ENCODE results near the gene PAQR8. TPM values are rescaled to one million over a fixed set of nuclear protein-coding genes. Genes with fewer than 3 reads are reported as not detected.

Gene PAQR8
- total RNA-seq, 4 donors from 2014 or later = 12.6 to 33.2 (median 22.3) TPM

DNA sequence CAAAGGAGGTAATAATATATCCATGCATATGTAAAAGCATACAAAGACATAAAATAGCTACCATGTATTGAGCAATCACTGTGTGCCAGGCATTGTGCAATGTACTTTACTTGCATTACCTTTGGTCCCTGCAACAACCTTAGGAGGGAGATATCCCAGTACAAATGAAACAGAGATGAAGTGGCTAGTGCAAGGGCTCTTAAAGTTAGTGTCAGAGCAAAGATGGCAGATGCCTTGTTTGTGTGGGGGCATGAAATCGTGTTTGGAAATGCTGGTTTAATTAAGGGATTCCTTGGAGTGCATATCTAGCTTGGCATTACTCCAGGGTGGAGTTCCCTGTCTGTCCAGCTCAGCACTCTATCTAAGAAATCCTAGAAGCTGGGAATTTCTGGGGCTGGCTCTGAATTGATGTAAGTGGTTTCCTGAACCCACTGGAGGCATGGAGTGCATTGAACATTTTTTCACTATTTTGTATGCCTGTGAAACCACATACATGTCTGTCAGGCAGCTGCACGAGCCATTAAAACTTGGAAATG lies 9.8 kb downstream of the PAQR8 start:
- Histone ChIP-seq H3K27me3 (no peaks in the 10 kb centered on the region), H3K36me3 (peaks cover 0 to 6% (median 0%) of the 10 kb centered on the region in 3 donors), H3K9me3 (no peaks in the 10 kb centered on the region), H3K4me3 (no peak overlapping the region), H3K4me1 (peaks cover 0 to 64% (median 21%) of the 10 kb centered on the region in 4 donors), H3K27ac (no peak overlapping the region)
- DNase-seq (ENCODE audit: low spot score in 2 of 2) = no peak
- 24 to 28% methylated on average over 2 of the region's 2 CpGs for WGBS, 2 donors
- TF ChIP-seq EP300 (IDR thresholded peaks at IDR 0.05) = no peak
- TF ChIP-seq, protein P1, sequence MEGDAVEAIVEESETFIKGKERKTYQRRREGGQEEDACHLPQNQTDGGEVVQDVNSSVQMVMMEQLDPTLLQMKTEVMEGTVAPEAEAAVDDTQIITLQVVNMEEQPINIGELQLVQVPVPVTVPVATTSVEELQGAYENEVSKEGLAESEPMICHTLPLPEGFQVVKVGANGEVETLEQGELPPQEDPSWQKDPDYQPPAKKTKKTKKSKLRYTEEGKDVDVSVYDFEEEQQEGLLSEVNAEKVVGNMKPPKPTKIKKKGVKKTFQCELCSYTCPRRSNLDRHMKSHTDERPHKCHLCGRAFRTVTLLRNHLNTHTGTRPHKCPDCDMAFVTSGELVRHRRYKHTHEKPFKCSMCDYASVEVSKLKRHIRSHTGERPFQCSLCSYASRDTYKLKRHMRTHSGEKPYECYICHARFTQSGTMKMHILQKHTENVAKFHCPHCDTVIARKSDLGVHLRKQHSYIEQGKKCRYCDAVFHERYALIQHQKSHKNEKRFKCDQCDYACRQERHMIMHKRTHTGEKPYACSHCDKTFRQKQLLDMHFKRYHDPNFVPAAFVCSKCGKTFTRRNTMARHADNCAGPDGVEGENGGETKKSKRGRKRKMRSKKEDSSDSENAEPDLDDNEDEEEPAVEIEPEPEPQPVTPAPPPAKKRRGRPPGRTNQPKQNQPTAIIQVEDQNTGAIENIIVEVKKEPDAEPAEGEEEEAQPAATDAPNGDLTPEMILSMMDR (IDR thresholded peaks at IDR 0.05) = no peak
- TF ChIP-seq POLR2A (IDR thresholded peaks at IDR 0.05) = no peak

DNA sequence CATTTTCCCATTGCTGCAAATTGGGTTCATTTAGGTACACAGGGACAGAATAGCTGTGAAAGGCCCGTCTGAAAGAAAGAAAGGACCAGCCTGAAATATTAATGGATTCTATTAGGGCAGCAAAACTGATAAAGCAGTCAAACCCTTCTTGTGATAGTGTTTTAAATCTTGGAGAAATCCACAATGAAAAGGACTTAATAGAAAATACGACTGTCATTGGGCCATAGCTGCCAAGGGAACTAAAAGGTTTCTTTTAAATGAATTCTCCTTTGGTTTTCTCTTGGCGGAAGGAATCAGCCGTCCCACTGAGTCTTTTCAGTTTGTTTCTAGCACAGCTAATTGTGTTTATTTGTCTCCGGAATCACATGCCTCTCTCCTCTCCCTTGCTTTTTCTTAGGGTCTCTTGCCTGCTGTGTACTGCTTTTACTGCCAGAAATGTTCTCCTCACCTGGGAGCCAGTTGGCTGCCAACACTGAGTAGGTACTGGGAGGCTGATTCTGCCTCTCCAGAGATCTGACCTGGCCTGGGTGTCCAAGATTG lies 11.3 kb downstream of the PAQR8 start:
- no peaks in the 10 kb centered on the region for H3K9me3 ChIP-seq
- H3K36me3 ChIP-seq = no peaks in the 10 kb centered on the region
- no peak for DNase-seq (ENCODE audit: low spot score in 2 of 2)
- H3K27ac ChIP-seq = peak overlapping the region in 2 of 4 donors; percentile 48 to 57
- H3K4me1 ChIP-seq = peaks cover 0 to 69% (median 35%) of the 10 kb centered on the region in 4 donors
- no peak overlapping the region for H3K4me3 ChIP-seq
- 75 to 79% methylated on average over 5 of the region's 5 CpGs for WGBS, 2 donors
- H3K27me3 ChIP-seq = no peaks in the 10 kb centered on the region
- TF ChIP-seq POLR2A (IDR thresholded peaks at IDR 0.05) (no peak), EP300 (IDR thresholded peaks at IDR 0.05) (no peak)
- TF ChIP-seq, protein P1 (IDR thresholded peaks at IDR 0.05) = no peak

DNA sequence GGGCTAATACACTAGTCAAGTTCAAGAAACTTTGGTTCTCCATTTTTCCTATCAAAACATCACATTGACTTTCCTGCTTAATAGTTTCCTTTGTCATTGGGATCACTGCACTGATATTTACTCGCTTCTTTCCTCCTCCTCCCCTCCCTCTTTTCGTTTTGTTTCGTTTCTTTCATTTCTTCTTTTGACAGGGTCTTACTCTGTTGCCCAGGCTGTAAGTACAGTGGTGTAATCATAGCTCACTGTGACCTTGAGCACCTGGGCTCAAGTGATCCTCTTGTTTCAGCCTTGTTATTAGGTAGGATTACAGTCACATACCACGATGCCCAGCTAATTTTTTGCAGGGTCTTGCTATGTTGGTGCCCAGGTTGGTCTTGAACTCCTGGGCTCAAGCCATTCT lies 12.3 kb downstream of the PAQR8 start:
- no peaks in the 10 kb centered on the region for H3K36me3 ChIP-seq
- H3K4me3 ChIP-seq = no peak overlapping the region
- 80 to 84% methylated on average over 4 of the region's 4 CpGs for WGBS, 2 donors
- TF ChIP-seq, protein P1 (IDR thresholded peaks at IDR 0.05) = no peak
- no peak for TF ChIP-seq POLR2A (IDR thresholded peaks at IDR 0.05)
- no peak for TF ChIP-seq EP300 (IDR thresholded peaks at IDR 0.05)
- no peak for DNase-seq (ENCODE audit: low spot score in 2 of 2)
- H3K9me3 ChIP-seq = no peaks in the 10 kb centered on the region
- H3K4me1 ChIP-seq = peaks cover 0 to 71% (median 36%) of the 10 kb centered on the region in 4 donors
- H3K27me3 ChIP-seq = no peaks in the 10 kb centered on the region
- peak overlapping the region in 2 of 4 donors; percentile 51 to 77 for H3K27ac ChIP-seq

DNA sequence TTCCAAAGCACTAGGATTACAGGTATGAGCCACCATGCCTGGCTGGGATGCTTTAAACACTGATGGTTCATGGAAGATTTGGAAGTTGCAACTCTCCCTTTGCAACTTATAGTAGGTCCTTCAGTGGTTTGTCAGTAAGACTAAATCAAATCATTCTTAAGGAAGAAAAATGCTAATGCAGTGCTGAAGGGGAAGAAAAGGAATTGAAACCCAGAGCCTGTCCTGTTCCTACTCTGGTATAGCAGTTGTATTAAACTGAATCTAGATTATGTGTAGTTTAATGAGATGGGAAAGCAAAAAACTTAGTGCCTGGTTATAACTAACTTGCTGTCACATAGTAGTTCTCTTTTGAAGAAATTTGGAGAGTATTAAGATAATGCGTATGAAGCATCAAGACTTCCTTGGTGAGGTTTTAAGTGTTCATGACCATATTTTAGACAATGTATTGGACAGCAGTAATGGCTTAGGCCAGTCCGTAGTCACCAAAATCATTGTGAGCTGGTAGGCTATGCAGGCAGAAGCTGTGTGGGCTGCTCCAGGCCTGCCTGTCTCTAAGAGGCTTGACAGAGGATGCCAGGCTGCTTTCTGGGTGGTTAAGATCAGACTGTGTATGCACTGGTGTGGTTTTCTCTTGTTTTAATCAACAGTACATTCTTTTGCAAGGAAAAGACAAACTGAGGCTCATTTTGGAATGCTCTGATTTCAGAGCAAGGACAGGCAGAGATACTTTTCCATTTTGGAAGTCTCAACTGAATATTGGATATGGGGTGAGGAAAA lies 14.0 kb downstream of the PAQR8 start:
- no peak for DNase-seq (ENCODE audit: low spot score in 2 of 2)
- H3K36me3 ChIP-seq = no peaks in the 10 kb centered on the region
- no peak overlapping the region for H3K4me3 ChIP-seq
- no peaks in the 10 kb centered on the region for H3K27me3 ChIP-seq
- H3K9me3 ChIP-seq = no peaks in the 10 kb centered on the region
- H3K27ac ChIP-seq = peak overlapping the region; percentile 15 to 77 (median 54)
- 54 to 64% methylated on average over 2 of the region's 2 CpGs for WGBS, 2 donors
- peaks cover 0 to 60% (median 35%) of the 10 kb centered on the region in 4 donors for H3K4me1 ChIP-seq
- no peak for TF ChIP-seq EP300 (IDR thresholded peaks at IDR 0.05)
- TF ChIP-seq, protein P1 (IDR thresholded peaks at IDR 0.05) = no peak
- no peak for TF ChIP-seq POLR2A (IDR thresholded peaks at IDR 0.05)

DNA sequence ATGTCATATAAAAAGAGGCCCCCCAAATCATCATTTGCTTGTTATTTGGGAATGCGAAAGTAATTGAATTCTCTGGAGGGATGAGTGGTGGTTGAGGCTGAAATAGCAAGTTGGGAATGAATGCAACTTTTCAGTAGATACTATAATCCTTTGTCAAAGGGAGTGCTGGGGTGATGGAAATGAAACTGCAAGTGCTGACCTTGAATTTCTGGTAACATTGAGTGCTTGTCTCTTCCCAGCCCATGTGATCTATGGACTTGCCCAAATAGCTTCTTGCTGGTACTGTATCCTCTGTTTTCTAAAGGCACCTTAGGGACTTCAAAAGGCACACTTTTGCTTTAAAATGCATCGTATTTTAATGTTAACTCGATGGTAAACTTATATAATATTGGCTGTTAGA lies 14.8 kb downstream of the PAQR8 start:
- no peak for DNase-seq (ENCODE audit: low spot score in 2 of 2)
- H3K27me3 ChIP-seq = no peaks in the 10 kb centered on the region
- 41 to 50% methylated on average over 3 of the region's 3 CpGs for WGBS, 2 donors
- no peaks in the 10 kb centered on the region for H3K9me3 ChIP-seq
- peaks cover 0 to 52% (median 33%) of the 10 kb centered on the region in 4 donors for H3K4me1 ChIP-seq
- peak overlapping the region in 1 of 4 donors; percentile 18 for H3K4me3 ChIP-seq
- TF ChIP-seq, protein P1 (IDR thresholded peaks at IDR 0.05) = no peak
- TF ChIP-seq POLR2A (IDR thresholded peaks at IDR 0.05) = no peak
- TF ChIP-seq EP300 (IDR thresholded peaks at IDR 0.05) = peak in 1 of 2 donors; percentile 62
- H3K27ac ChIP-seq = peak overlapping the region; percentile 15 to 77 (median 46)
- H3K36me3 ChIP-seq = no peaks in the 10 kb centered on the region
